DMS53 (cell line): ENCODE data around the gene INTS1.

Experiments used
- DNase-seq: peaks from one replicate; lab custom pipeline; 2025; lab: John Stamatoyannopoulos, UW

The INTS1 gene, protein sequence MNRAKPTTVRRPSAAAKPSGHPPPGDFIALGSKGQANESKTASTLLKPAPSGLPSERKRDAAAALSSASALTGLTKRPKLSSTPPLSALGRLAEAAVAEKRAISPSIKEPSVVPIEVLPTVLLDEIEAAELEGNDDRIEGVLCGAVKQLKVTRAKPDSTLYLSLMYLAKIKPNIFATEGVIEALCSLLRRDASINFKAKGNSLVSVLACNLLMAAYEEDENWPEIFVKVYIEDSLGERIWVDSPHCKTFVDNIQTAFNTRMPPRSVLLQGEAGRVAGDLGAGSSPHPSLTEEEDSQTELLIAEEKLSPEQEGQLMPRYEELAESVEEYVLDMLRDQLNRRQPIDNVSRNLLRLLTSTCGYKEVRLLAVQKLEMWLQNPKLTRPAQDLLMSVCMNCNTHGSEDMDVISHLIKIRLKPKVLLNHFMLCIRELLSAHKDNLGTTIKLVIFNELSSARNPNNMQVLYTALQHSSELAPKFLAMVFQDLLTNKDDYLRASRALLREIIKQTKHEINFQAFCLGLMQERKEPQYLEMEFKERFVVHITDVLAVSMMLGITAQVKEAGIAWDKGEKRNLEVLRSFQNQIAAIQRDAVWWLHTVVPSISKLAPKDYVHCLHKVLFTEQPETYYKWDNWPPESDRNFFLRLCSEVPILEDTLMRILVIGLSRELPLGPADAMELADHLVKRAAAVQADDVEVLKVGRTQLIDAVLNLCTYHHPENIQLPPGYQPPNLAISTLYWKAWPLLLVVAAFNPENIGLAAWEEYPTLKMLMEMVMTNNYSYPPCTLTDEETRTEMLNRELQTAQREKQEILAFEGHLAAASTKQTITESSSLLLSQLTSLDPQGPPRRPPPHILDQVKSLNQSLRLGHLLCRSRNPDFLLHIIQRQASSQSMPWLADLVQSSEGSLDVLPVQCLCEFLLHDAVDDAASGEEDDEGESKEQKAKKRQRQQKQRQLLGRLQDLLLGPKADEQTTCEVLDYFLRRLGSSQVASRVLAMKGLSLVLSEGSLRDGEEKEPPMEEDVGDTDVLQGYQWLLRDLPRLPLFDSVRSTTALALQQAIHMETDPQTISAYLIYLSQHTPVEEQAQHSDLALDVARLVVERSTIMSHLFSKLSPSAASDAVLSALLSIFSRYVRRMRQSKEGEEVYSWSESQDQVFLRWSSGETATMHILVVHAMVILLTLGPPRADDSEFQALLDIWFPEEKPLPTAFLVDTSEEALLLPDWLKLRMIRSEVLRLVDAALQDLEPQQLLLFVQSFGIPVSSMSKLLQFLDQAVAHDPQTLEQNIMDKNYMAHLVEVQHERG (N-terminal part only)

DNA sequence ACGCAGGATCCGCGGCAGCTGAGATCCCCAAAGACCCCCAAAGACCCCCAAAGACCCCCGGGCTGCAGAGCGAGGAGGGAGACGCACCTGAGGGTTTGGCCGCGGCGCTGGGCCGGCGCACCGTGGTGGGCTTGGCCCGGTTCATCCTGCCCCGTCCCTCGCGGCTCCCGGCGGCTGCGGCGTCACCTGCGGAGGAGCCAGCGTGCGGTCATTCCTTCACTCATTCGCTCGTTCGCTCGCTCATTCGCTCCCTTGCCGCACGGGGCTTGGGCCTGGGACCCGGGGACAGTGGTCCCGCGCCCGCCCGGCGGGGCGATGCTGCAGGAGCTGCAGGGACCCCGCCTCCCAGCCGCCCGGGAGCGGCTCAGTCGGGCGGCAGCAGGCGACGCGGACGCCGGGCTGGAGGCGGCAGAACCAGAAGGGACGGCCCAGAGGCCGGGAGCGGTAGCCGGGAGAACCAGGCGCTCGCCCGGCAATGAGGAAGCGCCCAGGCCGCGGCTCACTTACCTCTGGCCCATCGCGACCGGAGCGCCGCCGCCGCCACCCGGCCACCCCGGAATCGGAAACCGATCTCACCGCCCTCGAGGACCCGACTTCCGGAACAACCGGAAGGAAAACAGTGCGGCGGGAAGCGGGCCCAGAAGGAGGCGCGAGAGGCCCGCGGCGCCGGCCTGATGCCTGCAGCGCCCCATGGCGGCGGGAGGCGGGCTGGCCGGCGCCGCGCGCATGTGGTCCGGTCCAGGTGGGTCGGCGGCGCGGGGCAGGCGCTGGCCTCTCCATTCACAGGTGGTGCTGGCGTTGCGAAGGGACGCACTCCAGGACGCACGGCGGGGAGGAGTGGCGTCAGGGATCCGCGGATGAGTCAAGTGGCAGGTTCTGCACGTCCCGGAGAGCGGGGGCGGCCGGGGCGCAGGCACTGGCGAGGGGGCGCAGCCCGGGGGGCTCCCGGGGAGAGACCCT is at the start of gene INTS1:
INTS1 (minus strand) TSS at position 574 of the 960 bp plus-strand sequence; CDS start at position 145, 429 bp downstream.
- DNase-seq: peak; percentile 98

DNA sequence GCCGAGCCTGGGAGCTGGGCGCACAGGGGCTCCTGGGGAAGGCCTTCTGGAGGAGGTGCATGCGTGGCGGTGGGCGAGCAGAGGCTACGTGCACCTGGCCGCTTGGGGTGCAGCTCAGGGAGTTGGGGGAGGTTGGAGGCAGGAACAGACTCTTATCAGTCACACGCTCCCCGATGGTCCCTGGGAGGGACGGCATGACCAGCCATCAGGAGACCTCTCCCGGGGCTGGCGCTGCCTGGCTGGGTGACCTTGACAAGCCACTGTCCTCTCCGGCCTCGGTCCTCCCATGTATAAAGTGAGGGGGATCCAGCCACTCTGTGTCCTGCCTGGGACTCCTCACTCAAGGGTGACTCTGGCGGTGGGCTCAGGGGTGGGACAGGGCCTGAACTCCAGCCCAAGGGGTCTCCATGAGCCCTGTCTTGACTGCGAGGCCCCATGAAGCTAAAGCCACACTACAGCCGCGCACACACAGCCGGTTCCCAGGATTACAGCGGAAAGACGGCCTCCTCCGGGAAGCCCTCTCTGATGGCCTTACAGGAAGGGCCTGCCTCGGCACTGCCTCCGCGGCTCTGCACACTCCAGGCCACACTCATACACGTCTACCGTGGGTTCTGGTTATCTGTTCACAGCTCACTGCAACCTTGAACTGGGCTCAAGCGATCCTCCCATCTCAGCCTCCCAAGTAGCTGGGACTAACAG is 49.5 kb upstream of the INTS1 start:
- DNase-seq: no peak

DNA sequence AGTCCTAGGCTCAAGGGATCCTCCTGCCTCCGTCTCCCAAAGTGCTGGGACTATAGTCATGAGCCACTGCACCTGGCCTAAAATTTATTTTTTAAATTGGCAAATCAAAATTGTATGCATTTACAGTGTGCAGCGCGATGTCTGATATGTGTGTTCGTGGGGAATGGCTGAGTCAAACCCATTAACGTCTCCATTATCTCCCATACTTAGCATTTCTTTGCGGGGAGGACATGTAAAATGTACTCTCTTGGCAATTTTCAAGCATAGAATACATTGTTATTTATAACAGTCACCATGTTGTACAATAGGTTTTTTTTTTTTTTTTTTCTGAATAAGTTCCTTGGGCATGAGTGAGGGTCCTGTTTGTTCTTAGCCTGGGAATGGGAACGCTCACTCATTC is 48.0 kb upstream of the INTS1 start:
- DNase-seq: no peak

DNA sequence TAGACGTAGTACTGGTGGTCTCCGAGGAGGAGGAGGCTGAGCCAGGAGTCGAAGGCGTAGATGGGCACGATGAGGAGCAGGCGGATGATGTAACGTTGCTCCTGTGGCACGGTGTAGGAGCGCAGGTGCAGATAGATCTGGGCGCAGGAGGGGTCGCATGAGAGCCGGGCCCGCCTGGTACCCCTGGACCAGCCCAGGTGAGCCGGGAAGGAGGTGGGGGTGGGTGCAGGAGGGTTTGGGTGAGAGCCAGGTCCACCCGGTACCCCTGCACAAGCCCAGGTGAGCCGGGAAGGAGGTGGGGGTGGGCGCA is 46.6 kb upstream of the INTS1 start:
- DNase-seq: no peak

DNA sequence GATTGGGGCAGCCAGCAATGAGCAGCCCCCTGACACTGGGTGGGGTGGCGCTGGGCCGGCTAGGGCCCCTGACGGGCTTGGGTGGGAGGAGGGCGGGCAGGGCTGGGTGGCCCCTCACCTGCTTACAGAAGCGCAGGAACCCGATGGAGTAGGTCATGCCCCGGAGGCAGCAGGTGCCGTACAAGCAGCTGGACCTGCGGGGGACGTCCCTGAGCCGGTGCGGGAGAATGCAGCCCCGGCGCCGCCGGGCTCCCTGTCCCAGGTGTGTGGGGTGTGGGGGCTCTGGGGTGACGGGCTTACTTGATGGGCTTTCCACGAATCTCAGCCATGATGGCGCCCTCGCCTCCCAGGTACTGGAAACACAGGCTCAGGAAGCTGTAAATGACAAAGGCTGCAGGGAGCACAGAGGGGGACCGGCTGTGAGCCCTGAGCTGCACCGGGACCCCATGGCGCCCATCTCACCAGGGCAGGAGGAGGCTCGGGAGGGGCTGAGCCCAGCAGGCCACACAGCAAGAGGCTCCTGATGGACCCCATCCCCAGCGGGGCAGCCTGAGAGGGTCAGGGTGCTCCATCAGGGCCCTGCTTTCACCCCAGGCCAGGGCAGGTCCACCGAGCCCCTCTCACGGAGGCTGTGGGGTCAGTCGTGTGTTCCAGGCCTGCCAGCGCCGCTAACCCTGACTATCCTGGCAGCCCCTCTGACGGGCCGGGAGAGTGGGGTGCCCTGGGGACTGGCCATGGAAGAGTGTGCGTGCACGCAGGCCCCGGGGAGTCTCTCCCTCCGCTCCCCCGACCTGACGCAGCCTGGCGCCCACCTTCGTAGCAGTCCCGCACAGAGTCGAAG is 46.0 kb upstream of the INTS1 start:
- DNase-seq: no peak

DNA sequence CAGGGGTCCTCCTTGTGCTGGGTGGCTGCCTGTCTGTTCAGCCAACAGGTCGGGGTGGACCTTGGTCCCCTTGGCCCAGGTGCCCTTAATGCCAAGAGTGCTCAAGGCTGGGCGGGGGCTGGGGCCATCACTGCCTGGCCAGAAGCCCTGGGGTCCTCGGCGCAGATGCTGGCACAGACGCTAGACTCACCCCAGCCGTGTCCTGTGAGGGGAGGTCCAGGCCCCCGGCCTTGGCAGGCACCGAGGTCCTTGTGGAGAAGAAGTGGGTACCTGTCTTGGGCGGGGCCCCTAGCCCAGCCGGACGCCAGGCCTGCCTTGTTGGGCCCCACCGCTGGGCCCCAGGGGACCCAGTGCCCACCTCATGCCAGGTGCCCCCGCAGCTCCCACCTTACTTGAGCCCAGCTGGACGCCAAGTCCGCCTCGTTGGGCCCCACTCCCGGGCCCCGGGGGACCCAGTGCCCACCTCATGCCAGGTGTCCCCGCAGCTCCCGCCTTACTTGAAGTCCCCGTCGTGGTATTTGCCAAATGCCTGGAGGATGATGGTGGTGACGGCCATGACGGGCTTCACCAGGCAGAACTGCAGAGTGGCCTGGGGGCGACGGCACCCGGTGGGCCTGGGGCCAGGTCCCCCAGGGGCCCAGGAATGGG is 45.3 kb upstream of the INTS1 start:
- no peak for DNase-seq

DNA sequence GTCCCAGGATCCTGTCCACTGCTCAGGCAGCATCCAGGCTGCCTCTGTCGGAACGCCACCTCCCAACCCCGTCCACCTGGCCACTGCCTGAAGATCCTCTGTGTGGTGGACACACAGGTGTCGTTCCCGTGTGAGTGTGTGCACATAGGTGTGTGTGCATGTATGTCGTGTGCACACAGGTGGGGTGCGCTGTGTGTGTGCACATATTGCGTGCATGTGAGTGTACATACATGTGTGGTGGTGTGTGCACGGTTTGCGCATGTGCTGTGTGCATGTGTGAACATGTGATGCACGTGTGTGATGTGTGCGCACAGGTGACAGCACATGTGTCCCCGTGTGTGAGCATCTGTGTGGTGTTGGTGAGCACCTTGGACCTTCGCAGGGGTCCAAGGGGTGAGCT is 44.8 kb upstream of the INTS1 start:
- no peak for DNase-seq

DNA sequence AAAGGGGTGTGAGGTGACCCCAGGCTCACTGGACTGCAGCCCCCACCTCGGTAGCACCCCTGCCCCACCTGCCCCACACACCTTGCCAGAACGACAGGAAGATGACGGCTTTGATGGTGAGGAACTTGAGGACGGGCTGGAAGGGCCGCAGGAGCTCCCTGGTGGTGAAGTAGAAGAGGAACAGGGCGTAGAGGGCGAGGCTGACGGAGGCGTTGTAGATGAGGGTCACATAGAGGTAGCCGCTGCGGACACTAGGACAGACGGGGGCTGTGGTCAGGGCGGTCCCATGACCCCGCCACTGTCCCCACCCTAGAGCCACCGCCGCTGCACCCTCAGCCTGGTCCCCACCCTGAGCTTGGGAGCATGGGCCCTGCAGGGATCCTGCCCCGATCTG is 44.2 kb upstream of the INTS1 start:
- no peak for DNase-seq

DNA sequence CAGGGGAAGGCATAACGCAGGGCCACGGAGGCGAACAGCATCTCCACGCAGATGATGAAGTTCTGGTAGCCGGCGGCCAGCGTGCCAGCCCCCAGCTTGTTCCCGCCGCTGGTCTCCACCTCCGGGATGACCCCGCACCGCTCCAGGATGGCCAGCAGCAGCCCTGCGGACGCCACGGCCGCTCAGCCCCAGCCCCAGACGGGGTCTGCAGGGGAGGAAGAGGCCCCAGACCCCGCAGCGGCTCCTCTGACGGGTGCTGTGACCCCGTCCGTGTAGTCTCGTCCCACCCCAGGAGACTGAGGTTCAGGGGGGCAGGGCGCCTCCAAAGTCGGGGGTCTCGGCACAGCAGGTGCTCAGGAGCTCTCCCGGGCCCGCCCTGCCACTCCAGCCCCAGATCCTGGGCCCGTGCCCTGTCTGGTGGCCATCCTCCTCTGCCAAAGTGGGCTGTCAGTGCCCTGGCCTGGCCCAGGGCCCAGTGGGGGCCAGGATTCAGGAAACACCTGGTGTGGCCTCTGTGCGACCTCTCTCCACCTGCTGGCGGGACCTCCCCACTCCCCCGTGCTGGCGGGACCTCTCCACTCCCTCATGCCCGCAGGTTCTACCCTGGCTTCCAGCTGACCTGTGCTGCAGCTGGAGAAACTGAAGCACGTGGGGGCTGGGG is 43.7 kb upstream of the INTS1 start:
- DNase-seq: peak; percentile 41

DNA sequence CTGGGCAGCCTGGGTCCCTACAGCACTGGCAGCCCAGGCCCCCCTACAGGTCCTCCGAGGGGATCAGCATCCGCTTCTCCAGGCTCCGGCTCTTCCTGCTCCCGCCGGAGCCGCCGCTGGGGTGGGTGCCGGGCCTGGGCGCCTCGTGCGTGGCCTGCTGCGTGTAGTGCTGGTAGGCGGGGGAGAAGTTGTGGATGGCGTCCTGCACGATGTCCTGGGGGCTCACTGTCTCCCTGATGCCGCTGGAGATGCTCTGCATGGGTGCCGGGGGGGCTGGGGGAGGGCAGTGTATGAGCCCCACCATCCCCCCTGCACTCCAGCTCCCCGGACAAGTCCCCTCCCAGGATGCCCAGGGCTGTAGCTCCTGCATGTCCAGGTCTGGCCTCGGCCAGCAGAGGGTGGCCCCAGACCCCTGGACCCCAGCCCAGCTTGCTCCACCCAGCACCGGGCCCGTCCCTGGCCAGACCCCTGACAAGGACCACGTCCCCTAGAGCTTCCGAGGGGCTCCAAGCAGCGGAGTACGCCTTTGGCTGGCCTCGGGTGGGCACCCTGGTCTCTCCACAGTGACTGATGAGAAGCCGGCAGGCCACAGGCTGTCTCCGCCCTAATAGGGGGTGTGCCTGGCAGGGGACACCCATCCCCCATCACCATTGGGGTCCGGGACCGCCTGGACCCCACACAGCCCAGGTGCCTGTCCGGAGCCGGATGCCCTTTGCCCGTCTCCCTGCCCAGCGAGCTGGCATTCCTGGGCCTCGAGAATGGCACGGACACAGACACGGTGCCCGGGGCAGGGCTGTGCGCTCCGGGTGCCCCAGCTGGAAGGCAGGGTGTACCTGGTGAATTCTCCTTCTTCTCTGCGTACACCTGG is 43.0 kb upstream of the INTS1 start:
- no peak for DNase-seq

DNA sequence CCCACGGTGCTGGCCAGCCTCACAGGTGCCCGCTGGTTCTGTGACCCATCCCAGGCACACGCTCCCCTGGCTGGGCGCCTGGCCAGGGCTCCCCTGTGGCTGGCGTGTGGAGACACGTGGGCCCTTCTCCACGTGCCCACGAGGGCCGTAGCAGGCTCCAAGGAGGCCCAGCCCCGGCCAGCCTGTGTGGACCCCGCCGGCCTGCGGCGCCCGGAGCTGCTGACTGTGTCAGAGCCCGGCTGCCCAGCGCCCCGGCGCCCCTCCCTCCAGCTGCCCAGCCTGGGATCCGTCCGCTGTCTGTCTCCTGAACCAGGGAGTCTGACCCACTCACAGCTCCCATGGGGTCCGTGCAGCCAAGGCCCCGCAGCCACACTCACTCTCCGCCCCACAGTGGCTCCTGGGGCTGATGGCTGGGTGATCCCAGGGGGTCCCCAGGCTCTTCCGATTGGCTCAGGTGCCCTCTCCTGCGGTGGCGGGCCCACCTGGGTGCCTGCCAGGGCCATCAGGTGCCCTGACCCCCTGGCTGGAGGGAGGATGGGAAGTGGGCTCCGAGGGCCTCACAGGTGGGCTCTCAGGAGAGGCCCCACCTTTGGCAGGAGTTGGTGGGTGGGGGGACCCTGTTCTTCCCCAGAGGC is 42.2 kb upstream of the INTS1 start:
- no peak for DNase-seq

DNA sequence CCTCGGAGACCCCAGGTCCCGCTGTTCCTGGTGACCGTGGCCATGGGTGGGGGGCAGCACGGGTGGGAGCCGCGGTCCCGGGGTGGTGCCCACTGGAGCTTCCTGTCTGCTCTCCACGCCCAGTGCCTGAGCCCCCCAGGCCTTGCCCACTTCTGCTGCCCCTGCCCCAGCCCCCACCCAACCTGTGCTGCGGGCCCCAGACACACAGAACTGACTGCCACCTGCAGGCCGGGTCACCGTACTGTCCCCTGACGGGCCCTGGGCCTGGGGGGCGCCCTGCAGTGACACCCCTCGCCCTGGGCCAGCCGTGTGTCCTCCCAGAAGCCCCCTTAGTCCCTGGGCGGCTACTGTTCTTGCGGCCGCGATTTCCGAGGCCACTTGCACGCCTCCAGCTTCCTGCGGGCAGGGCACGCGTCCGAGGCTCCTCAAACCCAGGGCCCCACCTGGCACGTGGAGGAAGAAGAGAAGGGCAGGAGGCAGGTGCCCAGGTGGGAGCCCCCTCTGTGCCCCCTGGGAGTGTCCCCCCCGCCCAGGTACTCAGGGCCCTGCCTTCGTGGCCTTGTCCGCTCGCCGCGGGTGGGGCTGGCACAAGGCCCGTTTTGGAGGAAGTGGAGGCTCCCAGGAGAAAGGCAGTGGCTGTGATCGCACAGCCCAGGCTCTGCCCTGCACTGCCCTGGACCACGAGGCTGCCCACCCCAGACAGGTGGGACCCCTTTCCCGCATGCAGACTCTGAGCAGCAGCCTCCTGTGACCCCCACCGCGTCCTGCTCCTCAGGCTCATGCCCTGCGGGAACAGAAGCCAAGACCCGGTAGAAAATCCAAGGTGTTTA is 41.4 kb upstream of the INTS1 start:
- DNase-seq: no peak

DNA sequence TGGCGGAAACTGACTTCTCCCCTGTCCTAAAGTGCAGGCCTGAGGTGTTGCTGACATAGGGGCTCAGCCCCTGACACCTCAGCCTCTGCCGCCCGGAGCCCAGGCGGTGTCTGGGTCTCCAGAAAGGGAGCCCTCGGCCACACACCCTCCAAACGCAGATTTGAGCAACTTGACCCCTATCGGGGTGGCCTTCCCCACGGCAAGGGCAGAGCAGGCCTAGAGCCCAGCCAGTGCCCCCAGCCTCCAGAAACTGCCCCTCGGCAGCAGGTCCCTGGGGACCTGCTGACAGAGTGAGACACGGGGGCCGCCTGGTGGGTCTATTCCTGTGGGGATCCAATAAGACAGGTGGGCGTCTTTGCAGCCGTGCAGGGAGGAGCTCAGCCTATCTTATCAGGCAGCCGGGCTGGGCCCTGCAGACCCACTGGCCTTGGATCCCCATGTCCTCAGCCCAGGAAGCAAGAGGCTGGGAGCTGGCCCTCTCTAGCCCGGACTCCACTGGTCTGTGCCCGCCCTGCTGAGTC is 40.8 kb upstream of the INTS1 start:
- DNase-seq: no peak

DNA sequence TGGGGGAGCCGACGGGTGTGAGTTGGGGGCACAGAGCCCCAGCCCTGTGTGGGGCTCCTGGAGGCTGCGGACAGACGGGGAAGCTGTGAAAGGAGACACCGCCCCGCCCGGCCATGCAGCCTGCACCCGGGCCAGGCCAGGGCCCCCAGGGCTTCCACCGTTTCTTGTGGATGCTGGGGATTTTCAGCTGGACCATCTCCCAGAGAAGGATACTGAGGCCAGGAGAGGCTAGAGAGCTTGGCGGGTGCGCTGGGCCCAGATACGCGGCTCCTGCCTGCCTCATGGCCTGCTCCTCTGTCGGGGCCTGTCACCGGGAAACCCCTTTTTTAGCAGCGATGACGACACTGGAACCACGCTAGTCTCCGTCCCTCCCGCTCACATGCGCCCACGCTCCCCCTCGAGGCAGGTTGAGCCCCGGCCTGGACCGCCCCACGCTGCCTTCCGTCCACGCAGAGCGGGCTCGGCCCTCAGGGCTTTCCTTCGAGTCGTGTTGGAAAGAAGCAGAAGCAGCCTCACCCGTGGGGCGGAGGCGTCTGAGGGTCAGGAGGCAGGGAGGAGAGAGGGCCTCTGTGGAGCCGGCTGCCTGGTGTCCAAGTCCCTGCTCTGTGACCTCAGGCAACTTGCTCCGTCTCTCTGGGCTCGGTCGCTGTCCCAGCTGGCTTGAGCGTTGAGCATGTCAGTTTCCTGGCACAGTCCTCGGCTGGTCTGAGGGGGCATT is 40.1 kb upstream of the INTS1 start:
- no peak for DNase-seq

DNA sequence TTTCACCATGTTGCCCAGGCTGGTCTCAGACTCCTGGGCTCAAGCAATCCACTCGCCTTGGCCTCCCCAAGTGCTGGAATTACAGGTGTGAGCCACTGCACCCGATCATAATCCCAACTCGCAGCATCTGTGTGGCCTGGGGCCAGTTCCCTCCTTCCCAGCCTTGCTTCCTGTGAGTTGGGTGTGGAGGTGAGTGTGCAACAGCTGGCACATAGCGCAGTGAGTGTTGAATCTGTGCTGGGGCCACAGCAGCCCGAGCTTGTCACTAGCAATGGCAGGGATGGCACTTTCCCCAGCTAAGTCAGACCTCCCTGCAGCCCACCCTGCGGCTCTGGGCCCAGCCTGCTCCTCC is 39.6 kb upstream of the INTS1 start:
- DNase-seq: peak; percentile 50
